GM18526 (cell line): ENCODE measurements around the gene ITPR3.

Source experiments
- POLR2A ChIP-seq: IDR thresholded peaks from 3 replicates; pipeline ENCODE4 v1.6.1; 2011; ENCODE audit not compliant: insufficient read length; ENCODE audit errors: extremely low read depth

ITPR3 gene

GRCh38 chr6:33602180-33602579 lies 18.9 kb upstream of the ITPR3 start:
- no peak for TF ChIP-seq POLR2A

- TF ChIP-seq POLR2A, result no peak
These were observed 15.9 kb upstream of the ITPR3 start for GRCh38 chr6:33604941-33605854.

- TF ChIP-seq POLR2A, result no peak
These were observed 14.5 kb upstream of the ITPR3 start for GRCh38 chr6:33606642-33607041.

GRCh38 chr6:33607126-33607783 lies 13.9 kb upstream of the ITPR3 start:
- TF ChIP-seq POLR2A, result no peak

- no peak for TF ChIP-seq POLR2A
These were observed 13.3 kb upstream of the ITPR3 start for GRCh38 chr6:33607784-33608161.

- TF ChIP-seq POLR2A, result no peak
These were observed 12.1 kb upstream of the ITPR3 start for GRCh38 chr6:33609019-33609418.

- no peak for TF ChIP-seq POLR2A
These were observed 11.6 kb upstream of the ITPR3 start for GRCh38 chr6:33609528-33609927.

- no peak for TF ChIP-seq POLR2A
These were observed 11.1 kb upstream of the ITPR3 start for GRCh38 chr6:33610067-33610466.

GRCh38 chr6:33610779-33611732 lies 10.1 kb upstream of the ITPR3 start:
- TF ChIP-seq POLR2A, result no peak

GRCh38 chr6:33613146-33613794 lies 7.9 kb upstream of the ITPR3 start:
- no peak for TF ChIP-seq POLR2A

- TF ChIP-seq POLR2A, result no peak
These were observed 7.3 kb upstream of the ITPR3 start for GRCh38 chr6:33613795-33614168.

- no peak for TF ChIP-seq POLR2A
These were observed 5.0 kb upstream of the ITPR3 start for GRCh38 chr6:33616113-33616512.

GRCh38 chr6:33616913-33617312 lies 4.2 kb upstream of the ITPR3 start:
- TF ChIP-seq POLR2A, result no peak

GRCh38 chr6:33619166-33619840 lies 1.8 kb upstream of the ITPR3 start:
- TF ChIP-seq POLR2A, result no peak
